HepG2 (cell line): ENCODE results near the gene AGPAT2. TPM values are rescaled to one million over a fixed set of nuclear protein-coding genes. Genes with fewer than 3 reads are reported as not detected.

Experiments
- FOXK1 ChIP-seq: sonication (generic); formaldehyde crosslinking; IDR thresholded peaks from 2 replicates; pipeline ENCODE4 v1.4.0; 2020; ENCODE audit warnings: low read depth, missing genetic modification reagents, borderline replicate concordance
- HOXA7 ChIP-seq: sonication (generic); formaldehyde crosslinking; IDR thresholded peaks from 2 replicates; pipeline ENCODE4 v1.8.1; 2022; ENCODE audit warnings: mild to moderate bottlenecking, missing genetic modification reagents, moderate library complexity
- MAFG ChIP-seq: sonication (generic); formaldehyde crosslinking; IDR thresholded peaks from 2 replicates; pipeline ENCODE4 v1.5.1; 2020; ENCODE audit warnings: mild to moderate bottlenecking, missing genetic modification reagents
- MTA1 ChIP-seq: sonication (generic); formaldehyde crosslinking; IDR thresholded peaks from 2 replicates; pipeline ENCODE4 v1.4.0; 2020; ENCODE audit warnings: missing genetic modification reagents, mild to moderate bottlenecking, borderline replicate concordance
- NFE2L2 ChIP-seq: fragments of 150-350 bp; IDR thresholded peaks from 2 replicates; pipeline ENCODE4 v1.6.1; 2014; ENCODE audit warnings: low read length
- NFKBIZ ChIP-seq: IDR thresholded peaks from 2 replicates; pipeline ENCODE4 v1.6.1; 2018; ENCODE audit warnings: missing genetic modification reagents, missing compliant biosample characterization
- NONO ChIP-seq, 2 experiments: fragments of 450-650 bp in 1 of 2; sonication (generic) in 1 of 2; formaldehyde crosslinking in 1 of 2; IDR thresholded peaks in 1 of 2; conservative IDR thresholded peaks in 1 of 2; 2 replicates each; pipeline versions ENCODE4 v1.6.1 to v1.8.0; 2017 to 2022; ENCODE audit warnings: mild to moderate bottlenecking in 1 of 2, missing genetic modification reagents in 1 of 2, moderate library complexity in 1 of 2
- RBAK ChIP-seq: sonication (generic); formaldehyde crosslinking; IDR thresholded peaks from 2 replicates; pipeline ENCODE4 v1.5.1; 2020; ENCODE audit warnings: mild to moderate bottlenecking, missing genetic modification reagents
- RBM39 ChIP-seq: fragments of 200-400 bp; formaldehyde crosslinking; IDR thresholded peaks from one replicate; pipeline ENCODE4 v1.6.1; 2018; ENCODE audit warnings: antibody characterized with exemption, mild to moderate bottlenecking, low read depth, low read length; ENCODE audit not compliant: poor library complexity, severe bottlenecking
- RERE ChIP-seq: IDR thresholded peaks from 2 replicates; pipeline ENCODE4 v1.6.1; 2016; ENCODE audit warnings: low read depth, missing genetic modification reagents, missing compliant biosample characterization
- SALL1 ChIP-seq: sonication (generic); formaldehyde crosslinking; IDR thresholded peaks from 2 replicates; pipeline ENCODE4 v1.8.0; 2022; ENCODE audit warnings: mild to moderate bottlenecking, missing genetic modification reagents
- SAP130 ChIP-seq: IDR thresholded peaks from 2 replicates; pipeline ENCODE4 v1.6.1; 2016; ENCODE audit warnings: low read depth
- SMC3 ChIP-seq: IDR thresholded peaks from 2 replicates; pipeline ENCODE4 v1.6.1; 2011; ENCODE audit warnings: low read length, improper control_type of control experiment
- SNRNP70 ChIP-seq: fragments of 200-400 bp; formaldehyde crosslinking; IDR thresholded peaks from 2 replicates; pipeline ENCODE4 v1.6.1; 2017; ENCODE audit warnings: mild to moderate bottlenecking, low read depth, low read length, moderate library complexity
- STAG1 ChIP-seq: sonication (generic); formaldehyde crosslinking; IDR thresholded peaks from 2 replicates; pipeline ENCODE4 v1.4.0; 2020; ENCODE audit warnings: missing genetic modification reagents
- TBX3 ChIP-seq: fragments of 450-650 bp; IDR thresholded peaks from 2 replicates; pipeline ENCODE4 v1.6.1; 2017; ENCODE audit warnings: antibody characterized with exemption, mild to moderate bottlenecking, inconsistent platforms, borderline replicate concordance
- TEF ChIP-seq: sonication (generic); formaldehyde crosslinking; IDR thresholded peaks from 2 replicates; pipeline ENCODE4 v1.5.0; 2020; ENCODE audit warnings: missing genetic modification reagents
- ZBTB38 ChIP-seq: sonication (generic); formaldehyde crosslinking; IDR thresholded peaks from 2 replicates; pipeline ENCODE4 v1.5.1; 2020; ENCODE audit warnings: mild to moderate bottlenecking, missing genetic modification reagents
- ZNF180 ChIP-seq: sonication (generic); formaldehyde crosslinking; IDR thresholded peaks from 2 replicates; pipeline ENCODE4 v1.4.0; 2020; ENCODE audit warnings: low read depth, missing genetic modification reagents, borderline replicate concordance
- ZNF225 ChIP-seq: sonication (generic); formaldehyde crosslinking; IDR thresholded peaks from 2 replicates; pipeline ENCODE4 v1.4.0; 2020; ENCODE audit warnings: mild to moderate bottlenecking, missing genetic modification reagents
- ZNF431 ChIP-seq: sonication (generic); formaldehyde crosslinking; IDR thresholded peaks from 2 replicates; pipeline ENCODE4 v1.9.0; 2022; ENCODE audit warnings: missing genetic modification reagents, low read depth, mild to moderate bottlenecking, borderline replicate concordance
- ZNF543 ChIP-seq: sonication (generic); formaldehyde crosslinking; IDR thresholded peaks from 2 replicates; pipeline ENCODE4 v1.4.0; 2020; ENCODE audit warnings: mild to moderate bottlenecking, missing genetic modification reagents
- ZNF709 ChIP-seq: sonication (generic); formaldehyde crosslinking; IDR thresholded peaks from 2 replicates; pipeline ENCODE4 v1.5.0; 2020; ENCODE audit warnings: mild to moderate bottlenecking, missing genetic modification reagents
- polyA plus RNA-seq, 8 experiments: library from polyadenylated mRNA; depleted of rRNA in 3 of 8; stranded (reverse) in 7 of 8; unstranded in 1 of 8; fragments of >200 nt; fragmentation: Illumina TruSeq in 4 of 8; extraction: Trizol in 4 of 8; gene quantifications; 2 replicates each; pipeline versions ENCODE4 v1.2.1 to v1.2.3, GENCODE V29; 2011 to 2016; ENCODE audit warnings: low read depth in 4 of 8, missing spikeins in 1 of 8, mixed read lengths in 1 of 8; ENCODE audit not compliant: insufficient read depth in 1 of 8
- total RNA-seq, 5 experiments: library from RNA; depleted of rRNA; stranded (reverse); fragments of >200 nt; fragmentation: Illumina TruSeq; extraction: Trizol; gene quantifications; 2 replicates each; pipeline ENCODE4 v1.2.3, GENCODE V29; 2016; ENCODE audit warnings: low read depth in 1 of 5
- TF ChIP-seq, protein P1 (sequence below): sonication (generic); formaldehyde crosslinking; IDR thresholded peaks from 2 replicates; pipeline ENCODE4 v1.8.1; 2023; ENCODE audit warnings: missing genetic modification reagents, mild to moderate bottlenecking, borderline replicate concordance

The AGPAT2 gene
- total and polyA plus RNA-seq, 2 of the 13 experiments (the other 11 are each of a cell fraction or from before 2014, with no cell fraction given), result 3.9 to 25.8 TPM

DNA sequence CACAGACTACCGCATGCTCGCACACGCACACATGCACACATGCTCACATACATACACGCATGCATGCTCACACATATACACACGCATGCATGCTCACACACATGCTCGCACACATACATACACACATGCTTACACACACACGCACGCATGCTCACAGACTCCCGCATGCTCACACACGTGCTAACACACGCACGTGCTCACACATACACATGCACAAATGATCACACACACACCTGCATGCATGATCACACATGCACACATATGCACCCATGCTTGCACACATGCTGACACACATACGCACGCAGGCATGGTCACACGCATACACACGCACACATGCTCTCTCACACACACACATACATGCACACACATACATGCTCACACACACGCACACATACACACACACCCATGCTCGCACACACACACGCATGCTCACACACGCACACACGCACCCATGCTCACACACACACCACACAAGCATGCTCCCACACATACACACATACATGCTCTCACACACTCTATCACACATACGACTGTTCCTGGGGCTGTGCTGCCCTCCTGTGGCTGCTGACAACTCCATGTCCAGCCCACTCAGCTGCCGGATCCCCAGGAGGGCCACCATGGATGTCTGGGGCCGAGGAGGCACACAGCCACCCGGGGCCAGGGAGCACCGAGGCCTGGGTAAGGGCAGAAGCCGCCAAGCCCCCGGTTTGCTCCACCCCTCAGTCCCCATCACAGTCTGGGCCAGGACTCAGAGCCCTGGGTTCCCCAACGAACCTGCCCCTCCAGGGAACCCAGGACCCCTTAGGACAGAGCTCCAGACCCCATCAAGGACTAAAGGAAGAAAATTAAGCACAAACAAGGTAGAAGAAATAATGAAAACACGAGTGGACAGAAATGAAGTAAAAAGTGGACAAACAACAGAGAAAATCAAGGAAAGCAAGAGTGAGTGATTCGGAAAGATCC, 55.9 kb downstream of the AGPAT2 start (continued):
- no peak for TF ChIP-seq RERE (CRISPR knock-in tag)
- no peak for TF ChIP-seq RBM39
- 0 out of 2 replicates have a peak, but pooled peaks have one; percentile 18 for TF ChIP-seq SAP130
- no peak for TF ChIP-seq SNRNP70
- TF ChIP-seq HOXA7 (CRISPR knock-in tag), result no peak
- peak; percentile 41; the same call in 1 of the 2 replicates for TF ChIP-seq SALL1 (CRISPR knock-in tag)
- TF ChIP-seq STAG1 (CRISPR knock-in tag), result peak; percentile 97
- no peak for TF ChIP-seq NFKBIZ (CRISPR knock-in tag)
- TF ChIP-seq ZBTB38 (CRISPR knock-in tag), result peak; percentile 41; the same call in 1 of the 2 replicates
- TF ChIP-seq ZNF180 (CRISPR knock-in tag), result no peak
- TF ChIP-seq, protein P1, sequence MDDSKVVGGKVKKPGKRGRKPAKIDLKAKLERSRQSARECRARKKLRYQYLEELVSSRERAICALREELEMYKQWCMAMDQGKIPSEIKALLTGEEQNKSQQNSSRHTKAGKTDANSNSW, result no peak
- no peak for TF ChIP-seq ZNF431 (CRISPR knock-in tag)
- peak; percentile 59; the same call in 1 of the 2 replicates for TF ChIP-seq ZNF225 (CRISPR knock-in tag)
- TF ChIP-seq TBX3, result no peak
- TF ChIP-seq MAFG, result no peak
- TF ChIP-seq ZNF543, result no peak
- TF ChIP-seq RBAK, result no peak
- peak; percentile 16; the same call in 1 of the 2 replicates for TF ChIP-seq FOXK1 (CRISPR knock-in tag)
- TF ChIP-seq MTA1 (CRISPR knock-in tag), result 0 out of 2 replicates have a peak, but pooled peaks have one; percentile 45
- no peak for TF ChIP-seq ZNF709 (CRISPR knock-in tag)
- no peak for TF ChIP-seq NONO (IDR thresholded peaks at IDR 0.05)
- peak; percentile 53; the same call in 1 of the 2 replicates for TF ChIP-seq NONO (CRISPR knock-in tag; conservative IDR thresholded peaks at IDR 0.05)
- no peak for TF ChIP-seq NFE2L2
- peak; percentile 82 for TF ChIP-seq SMC3
- TF ChIP-seq TEF (CRISPR knock-in tag), result no peak
